Stimulated activated naive B cell treated with anti-CD40 and anti-IgM and Interleukin-4, amounts not matched to agents 10 μg/mL and 1 μg/mL and 100 μg/mL, for 72 hours (primary cell): ENCODE results near the gene TSPAN10.
"Not testable (repeated sequence)": the region's sequence is repeated elsewhere in the genome, so short reads cannot be mapped to it uniquely, and the experiment has no call there.

Experiments
- ATAC-seq, 2 donors: fragments of 150-1000 bp; cut with Tn5 transposase; replicated peaks; 2 replicates each; pipeline ENCODE4 v1.10.0; 2021; ENCODE audit warnings: moderate library complexity in 1 of 2
- DNase-seq: peaks from one replicate; pipeline ENCODE4 v3.0.0; 2021
- H3K27ac Mint-ChIP-seq: one replicate; pipeline ENCODE4 v1.8.0; 2022; ENCODE audit warnings: mild to moderate bottlenecking, mixed read lengths
- H3K27me3 Mint-ChIP-seq, 2 donors: one replicate each; pipeline ENCODE4 v1.8.0; 2022; ENCODE audit warnings: mixed read lengths in 2 of 2
- H3K36me3 Mint-ChIP-seq, 2 donors: one replicate each; pipeline ENCODE4 v1.8.0; 2022; ENCODE audit warnings: mixed read lengths in 2 of 2, mild to moderate bottlenecking in 1 of 2
- H3K4me1 Mint-ChIP-seq, 2 donors: one replicate each; pipeline ENCODE4 v1.8.0; 2022; ENCODE audit warnings: mixed read lengths in 2 of 2, mild to moderate bottlenecking in 1 of 2
- H3K4me3 Mint-ChIP-seq, 2 donors: one replicate each; pipeline ENCODE4 v1.8.0; 2022; ENCODE audit warnings: mild to moderate bottlenecking in 2 of 2, mixed read lengths in 2 of 2, moderate library complexity in 1 of 2
- H3K9me3 Mint-ChIP-seq, 2 donors: one replicate each; pipeline ENCODE4 v1.8.0; 2022; ENCODE audit warnings: mixed read lengths in 2 of 2, mild to moderate bottlenecking in 1 of 2

The TSPAN10 gene

DNA sequence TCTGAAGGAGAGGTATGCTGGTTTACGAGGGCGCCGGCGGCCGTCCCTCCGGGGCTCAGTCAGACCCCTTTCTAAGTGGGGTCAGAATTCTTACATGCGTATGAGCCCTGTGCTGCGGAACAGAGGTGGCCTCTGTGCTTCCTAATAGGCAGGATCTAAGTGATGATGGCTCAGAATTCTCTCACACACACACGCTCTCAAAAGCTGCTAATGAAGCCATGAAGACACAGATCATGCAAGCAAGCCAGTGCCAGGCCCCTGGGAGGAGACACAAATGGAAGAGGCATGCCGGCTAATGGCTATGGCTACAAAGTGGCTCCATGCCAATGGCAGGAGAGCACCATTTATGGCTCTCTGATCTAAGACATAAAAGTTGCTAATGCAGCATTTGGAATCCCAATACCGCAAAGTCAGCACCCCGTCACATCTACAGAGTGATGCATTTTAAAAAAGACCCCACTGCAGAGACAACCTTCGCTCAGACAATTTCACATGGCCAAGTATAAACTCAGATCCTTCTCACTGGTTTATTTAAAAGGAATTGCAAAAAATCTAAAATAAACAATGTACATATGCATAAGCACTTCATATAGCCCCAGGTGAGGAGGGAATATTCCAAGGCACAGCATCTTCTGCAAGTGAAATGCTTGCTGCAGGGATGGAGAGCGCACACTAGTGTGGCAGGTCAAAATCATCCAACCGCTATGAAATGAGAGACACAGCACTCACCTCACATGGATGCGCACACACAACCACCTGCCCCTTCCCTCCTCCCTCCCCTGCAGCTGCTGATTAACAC is 24.6 kb upstream of the TSPAN10 start:
- no peak for DNase-seq
- ATAC-seq, result no peak
- H3K9me3 Mint-ChIP-seq, result no peaks in the 10 kb centered on the region
- H3K27me3 Mint-ChIP-seq, result no peaks in the 10 kb centered on the region
- no peak overlapping the region for H3K4me3 Mint-ChIP-seq
- H3K36me3 Mint-ChIP-seq, result peaks cover 37 to 60% of the 10 kb centered on the region in 2 donors
- H3K4me1 Mint-ChIP-seq, result peaks cover 17 to 23% of the 10 kb centered on the region in 2 donors
- no peak overlapping the region for H3K27ac Mint-ChIP-seq

DNA sequence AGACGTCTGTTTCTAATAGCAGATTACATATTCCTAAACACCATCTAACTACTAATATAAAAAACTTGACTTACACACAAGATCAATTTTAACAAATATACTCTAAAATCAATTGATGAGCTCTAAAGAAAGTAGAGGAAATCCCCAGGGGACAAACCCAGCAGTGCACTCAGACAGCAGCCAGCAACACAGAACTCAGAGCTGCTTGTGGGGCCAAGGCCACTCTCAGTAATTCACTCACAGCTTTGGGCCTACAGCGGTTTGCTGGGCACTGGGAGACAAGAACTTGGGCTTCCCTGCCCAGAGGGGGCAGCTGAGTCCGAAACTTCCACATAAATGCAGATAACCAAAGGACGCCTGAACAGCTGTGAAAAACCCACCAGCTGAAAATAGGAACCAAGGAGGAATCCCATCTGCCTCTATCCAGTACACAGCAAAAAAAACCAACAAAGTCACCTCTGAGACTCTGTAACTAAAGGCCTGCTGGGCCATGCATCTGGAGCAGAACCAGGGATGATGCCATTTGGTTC is 21.5 kb upstream of the TSPAN10 start:
- no peak for ATAC-seq
- Mint-ChIP-seq H3K9me3 (no peaks in the 10 kb centered on the region), H3K4me1 (peaks cover 17 to 23% of the 10 kb centered on the region in 2 donors), H3K4me3 (no peak overlapping the region), H3K36me3 (peaks cover 46 to 61% of the 10 kb centered on the region in 2 donors), H3K27me3 (no peaks in the 10 kb centered on the region), H3K27ac (peak overlapping the region; percentile 95)
- no peak for DNase-seq

DNA sequence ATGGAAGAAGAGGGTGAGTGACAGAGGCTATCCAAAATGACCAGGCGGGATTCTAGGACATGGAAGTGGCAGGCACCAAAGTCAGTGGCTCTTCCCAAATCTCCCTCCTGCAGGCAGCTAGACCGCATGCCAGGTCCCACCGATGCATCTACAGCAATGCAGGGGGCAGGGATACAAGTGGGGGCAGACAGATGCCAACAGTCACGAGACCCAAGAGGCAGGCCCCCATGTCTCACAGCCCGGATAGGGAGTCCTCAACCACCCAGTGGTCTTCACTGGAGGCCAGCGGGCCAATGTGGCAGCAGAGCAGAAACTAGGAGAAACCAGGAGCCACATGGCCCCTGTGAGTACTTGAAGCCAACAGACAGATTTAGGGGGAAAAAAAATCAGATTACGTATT is 20.1 kb upstream of the TSPAN10 start:
- peaks cover 17 to 23% of the 10 kb centered on the region in 2 donors for H3K4me1 Mint-ChIP-seq
- DNase-seq, result no peak
- H3K27ac Mint-ChIP-seq, result peak overlapping the region; percentile 83
- no peak for ATAC-seq
- no peaks in the 10 kb centered on the region for H3K9me3 Mint-ChIP-seq
- H3K4me3 Mint-ChIP-seq, result no peak overlapping the region
- peaks cover 51 to 74% of the 10 kb centered on the region in 2 donors for H3K36me3 Mint-ChIP-seq
- no peaks in the 10 kb centered on the region for H3K27me3 Mint-ChIP-seq

DNA sequence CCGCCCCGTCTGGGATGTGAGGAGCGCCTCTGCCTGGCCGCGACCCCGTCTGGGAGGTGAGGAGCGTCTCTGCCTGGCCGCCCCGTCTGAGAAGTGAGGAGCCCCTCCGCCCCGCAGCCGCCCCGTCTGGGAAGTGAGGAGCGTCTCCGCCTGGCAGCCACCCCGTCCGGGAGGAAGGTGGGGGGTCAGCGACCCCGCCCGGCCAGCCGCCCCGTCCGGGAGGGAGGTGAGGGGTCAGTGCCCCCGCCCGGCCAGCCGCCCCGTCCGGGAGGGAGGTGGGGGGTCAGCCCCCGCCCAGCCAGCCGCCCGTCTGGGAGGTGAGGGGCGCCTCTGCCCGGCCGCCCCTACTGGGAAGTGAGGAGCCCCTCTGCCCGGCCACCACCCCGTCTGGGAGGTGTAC is 18.7 kb upstream of the TSPAN10 start:
- DNase-seq, H3K4me3 Mint-ChIP-seq, H3K27me3 Mint-ChIP-seq, H3K9me3 Mint-ChIP-seq, H3K27ac Mint-ChIP-seq, ATAC-seq: not testable (repeated sequence)
- H3K36me3 Mint-ChIP-seq, result peaks cover 42 to 64% of the 10 kb centered on the region in 2 donors
- H3K4me1 Mint-ChIP-seq, result peaks cover 17 to 23% of the 10 kb centered on the region in 2 donors

DNA sequence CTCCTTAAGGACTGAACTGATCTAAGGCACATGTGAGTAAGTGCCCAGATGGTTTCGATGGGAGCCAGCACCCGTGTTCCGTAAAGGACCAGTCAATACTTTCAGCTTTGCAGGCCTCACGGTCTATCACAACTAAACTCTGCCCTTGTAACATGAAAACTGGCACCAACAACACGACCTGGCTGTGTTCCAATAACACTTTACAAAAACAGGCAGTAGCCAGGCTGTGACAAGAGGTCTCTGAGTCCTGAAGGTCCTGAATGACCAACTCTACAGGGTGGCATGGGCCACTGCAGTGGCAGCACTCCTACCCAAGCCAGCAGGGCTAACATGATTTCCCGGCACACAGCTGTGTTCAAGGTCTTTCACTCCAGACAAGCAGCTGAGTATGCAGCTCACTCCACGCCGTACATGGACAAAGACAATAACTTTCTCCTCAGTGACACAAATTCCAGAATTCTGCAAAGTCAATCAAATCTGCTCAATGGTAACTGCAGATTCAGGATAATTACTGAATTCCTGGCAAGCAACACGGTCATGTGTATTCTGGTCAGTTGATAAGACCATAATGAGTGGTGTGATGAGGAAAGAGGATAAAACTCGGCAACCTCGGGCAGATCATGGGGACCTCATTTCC is 15.4 kb upstream of the TSPAN10 start:
- H3K4me1 Mint-ChIP-seq, result peaks cover 12 to 17% of the 10 kb centered on the region in 2 donors
- peaks cover 43 to 61% of the 10 kb centered on the region in 2 donors for H3K36me3 Mint-ChIP-seq
- no peak overlapping the region for H3K4me3 Mint-ChIP-seq
- H3K9me3 Mint-ChIP-seq, result no peaks in the 10 kb centered on the region
- DNase-seq, result no peak
- no peaks in the 10 kb centered on the region for H3K27me3 Mint-ChIP-seq
- H3K27ac Mint-ChIP-seq, result no peak overlapping the region
- ATAC-seq, result no peak

DNA sequence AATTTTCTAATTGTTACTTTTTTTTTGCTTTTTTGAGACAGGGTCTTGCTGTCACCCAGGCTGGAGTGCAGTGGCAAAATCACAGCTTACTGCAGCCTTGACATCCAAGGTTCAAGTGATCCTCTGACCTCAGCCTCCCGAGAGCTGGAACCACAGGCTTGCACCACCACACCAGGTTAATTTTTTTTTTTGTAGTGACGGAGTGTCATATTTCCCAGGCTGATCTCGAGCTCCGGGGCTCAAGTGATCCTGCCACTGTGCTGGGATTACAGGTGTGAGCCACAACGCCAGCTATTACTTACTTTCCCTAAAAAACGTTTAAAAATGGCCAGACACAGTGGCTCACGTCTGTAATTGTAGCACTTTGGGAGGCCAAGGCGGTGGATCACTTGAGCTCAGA is 6.7 kb upstream of the TSPAN10 start:
- no peak for ATAC-seq
- Mint-ChIP-seq H3K27me3 (no peaks in the 10 kb centered on the region), H3K4me1 (peaks cover 12 to 23% of the 10 kb centered on the region in 2 donors), H3K27ac (peak overlapping the region; percentile 42), H3K36me3 (peaks cover 39 to 47% of the 10 kb centered on the region in 2 donors), H3K4me3 (no peak overlapping the region), H3K9me3 (no peaks in the 10 kb centered on the region)
- DNase-seq, result no peak

DNA sequence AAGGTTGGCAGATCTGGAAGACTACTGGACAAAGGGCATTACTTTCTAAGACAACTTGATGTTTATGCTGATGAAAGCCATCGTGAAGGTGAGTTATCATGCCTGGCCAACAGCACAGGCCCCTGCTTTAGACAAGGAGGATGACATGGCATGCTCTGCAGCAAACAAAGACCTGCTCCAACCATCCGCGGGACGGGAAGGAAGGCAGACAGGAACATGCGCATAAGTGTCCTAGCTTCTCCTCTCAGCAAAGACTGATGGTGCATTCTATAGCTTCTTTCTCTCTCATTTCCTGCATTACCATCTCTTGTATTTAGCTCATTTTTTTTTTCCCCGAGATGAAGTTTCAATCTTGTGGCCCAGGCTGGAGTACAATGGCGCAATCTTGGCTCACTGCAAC is 5.5 kb upstream of the TSPAN10 start:
- no peak overlapping the region for H3K27ac Mint-ChIP-seq
- ATAC-seq, result no peak

DNA sequence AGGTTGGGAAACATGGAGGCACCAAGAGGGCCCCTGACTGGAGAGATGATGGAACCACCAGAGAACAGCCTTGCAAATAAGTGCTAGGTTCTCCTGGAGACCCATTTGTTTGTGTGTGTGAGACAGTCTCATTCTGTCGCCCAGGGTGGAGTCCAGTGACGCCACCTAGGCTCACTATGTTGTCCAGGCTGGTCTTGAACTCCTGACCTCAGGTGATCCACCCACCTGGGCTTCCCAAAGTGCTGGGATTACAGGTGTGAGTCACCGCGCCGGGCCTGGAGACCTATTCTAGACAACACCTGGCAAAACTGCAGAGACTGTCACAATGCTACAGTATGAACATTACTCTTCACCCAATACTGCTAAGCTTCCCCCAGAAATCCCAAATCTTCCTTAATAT is 1.6 kb upstream of the TSPAN10 start:
- peaks cover 10 to 20% of the 10 kb centered on the region in 2 donors for H3K4me1 Mint-ChIP-seq
- no peak for ATAC-seq
- peak overlapping the region; percentile 88 to 93 for H3K4me3 Mint-ChIP-seq
- no peak for DNase-seq
- no peaks in the 10 kb centered on the region for H3K9me3 Mint-ChIP-seq
- H3K27ac Mint-ChIP-seq, result peak overlapping the region; percentile 42
- peaks cover 4 to 14% of the 10 kb centered on the region in 2 donors for H3K36me3 Mint-ChIP-seq
- no peaks in the 10 kb centered on the region for H3K27me3 Mint-ChIP-seq

More for the DNA sequence above, 5.5 kb upstream of the TSPAN10 start:
- Mint-ChIP-seq H3K4me1 (peaks cover 11 to 25% of the 10 kb centered on the region in 2 donors), H3K36me3 (peaks cover 30 to 42% of the 10 kb centered on the region in 2 donors), H3K4me3 (no peak overlapping the region), H3K27me3 (no peaks in the 10 kb centered on the region), H3K9me3 (no peaks in the 10 kb centered on the region)
- DNase-seq, result no peak

DNA sequence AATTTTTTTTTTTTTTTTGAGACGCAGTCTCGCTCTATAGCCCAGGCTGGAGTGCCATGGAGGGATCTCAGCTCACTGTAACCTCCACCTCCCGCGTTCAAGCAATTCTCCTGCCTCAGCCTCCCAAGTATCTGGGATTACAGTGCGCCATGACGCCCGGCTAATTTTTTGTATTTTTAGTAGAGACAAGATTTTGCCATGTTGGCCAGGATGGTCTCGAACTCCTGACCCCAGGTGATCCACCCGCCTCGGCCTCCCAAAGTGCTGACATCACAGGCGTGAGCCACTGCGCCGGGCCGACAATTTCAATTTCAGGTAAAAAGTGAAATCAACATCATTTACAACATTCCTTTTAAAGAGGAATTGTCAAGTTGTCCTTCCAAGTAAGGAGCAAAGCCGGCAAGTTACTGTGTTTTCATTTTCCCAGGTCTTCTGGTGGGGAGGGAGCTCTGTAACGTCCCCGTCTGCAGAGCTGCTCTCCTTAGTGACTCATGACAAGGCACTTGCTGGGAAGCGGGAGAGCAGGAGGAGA is 957 bp upstream of the TSPAN10 start:
- H3K4me1 Mint-ChIP-seq, result peaks cover 8 to 16% of the 10 kb centered on the region in 2 donors
- no peaks in the 10 kb centered on the region for H3K27me3 Mint-ChIP-seq
- peaks cover 0 to 14% of the 10 kb centered on the region in 2 donors for H3K36me3 Mint-ChIP-seq
- peak overlapping the region; percentile 90 for H3K27ac Mint-ChIP-seq
- peak; percentile 2 to 24 for ATAC-seq
- peak overlapping the region; percentile 88 to 93 for H3K4me3 Mint-ChIP-seq
- no peaks in the 10 kb centered on the region for H3K9me3 Mint-ChIP-seq
- DNase-seq, result no peak

DNA sequence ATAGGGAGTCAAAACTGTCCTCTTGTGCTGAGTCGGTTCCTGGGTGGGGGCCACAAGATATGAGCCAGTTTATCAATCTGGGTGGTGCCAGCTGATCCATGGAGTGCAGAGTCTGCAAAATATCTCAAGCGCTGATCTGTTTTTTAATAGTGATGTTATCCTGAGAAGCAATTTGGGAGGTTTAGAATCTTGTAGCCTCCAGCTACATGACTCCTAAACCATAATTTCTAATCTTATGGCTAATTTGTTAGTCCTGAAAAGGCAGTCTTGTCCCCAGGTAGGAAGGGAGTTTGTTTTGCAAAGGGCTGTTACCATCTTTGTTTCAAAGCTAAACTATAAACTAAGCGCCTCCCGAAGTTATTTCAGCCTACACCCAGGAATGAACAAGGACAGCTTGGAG is 1.7 kb downstream of the TSPAN10 start:
- Mint-ChIP-seq H3K4me3 (no peak overlapping the region), H3K36me3 (peaks cover 0 to 4% of the 10 kb centered on the region in 2 donors), H3K4me1 (peaks cover 4 to 11% of the 10 kb centered on the region in 2 donors), H3K27ac (no peak overlapping the region), H3K9me3 (no peaks in the 10 kb centered on the region), H3K27me3 (no peaks in the 10 kb centered on the region)
- DNase-seq (no peak), ATAC-seq (no peak)

DNA sequence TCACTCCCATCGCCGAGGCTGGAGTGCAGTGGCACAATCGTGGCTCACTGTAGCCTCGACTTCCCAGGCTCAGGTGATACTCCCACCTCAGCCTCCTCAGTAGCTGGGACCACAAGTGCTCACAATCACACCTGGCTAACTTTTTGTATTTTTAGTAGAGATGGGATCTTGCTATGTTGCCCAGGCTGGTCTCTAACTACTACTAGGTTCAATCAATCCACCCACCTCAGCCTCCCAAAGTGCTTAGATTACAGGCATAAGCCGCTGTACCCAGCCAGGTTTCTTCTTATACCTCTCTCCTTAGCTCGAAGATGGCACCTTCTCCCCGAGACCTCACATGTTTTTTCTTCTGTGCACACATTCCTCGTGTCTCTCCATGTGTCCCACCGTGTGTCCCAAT is 3.0 kb downstream of the TSPAN10 start:
- Mint-ChIP-seq H3K4me3 (no peak overlapping the region), H3K27ac (no peak overlapping the region), H3K27me3 (no peaks in the 10 kb centered on the region), H3K4me1 (peaks cover 7 to 14% of the 10 kb centered on the region in 2 donors), H3K9me3 (no peaks in the 10 kb centered on the region), H3K36me3 (peaks cover 0 to 4% of the 10 kb centered on the region in 2 donors)
- ATAC-seq, result no peak
- DNase-seq, result no peak

DNA sequence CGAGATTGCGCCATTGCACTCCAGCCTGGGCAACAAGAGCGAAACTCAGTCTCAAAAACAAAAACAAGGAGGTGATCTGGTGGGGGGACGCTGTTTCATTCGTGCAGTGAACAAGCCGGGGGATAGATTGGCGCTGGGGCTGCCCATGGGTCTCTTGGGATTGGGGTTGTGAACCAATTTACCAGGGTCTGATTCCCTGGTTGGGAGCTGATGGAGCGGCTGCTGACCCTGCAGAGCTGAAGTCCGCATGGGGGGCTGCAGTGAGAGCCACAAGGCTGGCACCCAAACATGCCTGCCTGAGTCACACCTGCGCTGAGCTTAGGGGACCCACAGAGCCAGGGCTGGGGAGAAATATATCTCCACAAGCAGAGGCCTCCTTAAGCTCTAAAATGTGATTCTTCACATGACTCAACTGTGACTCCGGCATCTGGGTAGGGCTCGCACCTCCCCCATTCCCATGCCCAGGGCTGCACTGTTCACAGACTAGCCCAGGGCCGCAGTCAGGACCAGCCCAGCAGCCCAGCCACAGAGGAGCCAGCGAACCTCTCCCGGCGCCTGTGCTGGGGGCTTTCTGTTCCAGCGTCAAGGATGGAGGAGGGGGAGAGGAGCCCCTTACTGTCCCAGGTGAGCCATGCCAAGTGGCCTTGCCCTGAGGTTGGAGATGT is 5.0 kb downstream of the TSPAN10 start:
- DNase-seq (no peak), ATAC-seq (no peak)
- peaks cover 5 to 6% of the 10 kb centered on the region in 2 donors for H3K4me1 Mint-ChIP-seq
- no peaks in the 10 kb centered on the region for H3K36me3 Mint-ChIP-seq
- no peak overlapping the region for H3K27ac Mint-ChIP-seq
- H3K4me3 Mint-ChIP-seq, result no peak overlapping the region
- H3K27me3 Mint-ChIP-seq, result no peaks in the 10 kb centered on the region
- no peaks in the 10 kb centered on the region for H3K9me3 Mint-ChIP-seq

DNA sequence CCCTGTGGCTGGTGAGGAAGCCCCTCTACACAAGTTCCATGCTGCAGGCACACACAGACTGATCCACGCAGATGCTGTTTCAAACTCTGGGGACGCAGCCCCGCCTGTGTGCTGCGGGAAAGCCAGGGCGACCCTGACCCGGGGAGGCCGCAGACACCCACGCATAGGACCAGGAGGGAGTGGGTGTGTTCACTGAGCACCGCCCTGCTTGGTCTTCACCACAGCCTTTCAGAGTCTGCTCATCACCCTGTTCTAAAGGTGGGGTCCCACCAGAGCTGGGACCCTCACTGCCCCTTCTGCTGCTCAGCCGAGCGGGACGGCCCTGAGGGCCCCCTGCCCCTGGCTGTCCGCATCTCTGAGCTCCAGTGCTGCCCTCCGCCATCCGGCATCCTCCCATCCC is 7.5 kb downstream of the TSPAN10 start:
- Mint-ChIP-seq H3K9me3 (no peaks in the 10 kb centered on the region), H3K27ac (no peak overlapping the region), H3K27me3 (peaks cover 12 to 19% of the 10 kb centered on the region in 2 donors), H3K4me3 (no peak overlapping the region), H3K36me3 (no peaks in the 10 kb centered on the region), H3K4me1 (peaks cover 4 to 6% of the 10 kb centered on the region in 2 donors)
- no peak for DNase-seq
- no peak for ATAC-seq
